HK-2 (cell line): ENCODE results near the gene MAPKAP1.

Experiments used
- DNase-seq: peaks from one replicate; pipeline ENCODE4 v3.0.0-alpha.2; 2018; ENCODE audit not compliant: unreplicated experiment

Gene MAPKAP1

GRCh38 chr9:125536167-125536772, 170.7 kb downstream of the MAPKAP1 start:
- no peak for DNase-seq

GRCh38 chr9:125534971-125535701, 171.9 kb downstream of the MAPKAP1 start:
- no peak for DNase-seq

- DNase-seq = no peak
These were observed 174.0 kb downstream of the MAPKAP1 start for GRCh38 chr9:125532812-125533594.

GRCh38 chr9:125532412-125532811, 174.6 kb downstream of the MAPKAP1 start:
- DNase-seq = no peak

- no peak for DNase-seq
These were observed 177.2 kb downstream of the MAPKAP1 start for GRCh38 chr9:125529589-125530515.

- no peak for DNase-seq
These were observed 177.9 kb downstream of the MAPKAP1 start for GRCh38 chr9:125529107-125529506.

- DNase-seq = no peak
These were observed 179.5 kb downstream of the MAPKAP1 start for GRCh38 chr9:125527471-125528002.

- DNase-seq = no peak
These were observed 180.9 kb downstream of the MAPKAP1 start for GRCh38 chr9:125525921-125526631.

GRCh38 chr9:125524583-125525355, 182.2 kb downstream of the MAPKAP1 start:
- no peak for DNase-seq

- DNase-seq = no peak
These were observed 183.3 kb downstream of the MAPKAP1 start for GRCh38 chr9:125523681-125524080.

- no peak for DNase-seq
These were observed 184.7 kb downstream of the MAPKAP1 start for GRCh38 chr9:125522328-125522725.

GRCh38 chr9:125521462-125522327, 185.3 kb downstream of the MAPKAP1 start:
- DNase-seq = peak; percentile 30

- DNase-seq = no peak
These were observed 187.3 kb downstream of the MAPKAP1 start for GRCh38 chr9:125519734-125520133.

GRCh38 chr9:125517577-125517976, 189.4 kb downstream of the MAPKAP1 start:
- DNase-seq = no peak

- DNase-seq = no peak
These were observed 190.7 kb downstream of the MAPKAP1 start for GRCh38 chr9:125515983-125516940.

- DNase-seq = no peak
These were observed 191.7 kb downstream of the MAPKAP1 start for GRCh38 chr9:125515281-125515680.

- DNase-seq = no peak
These were observed 192.5 kb downstream of the MAPKAP1 start for GRCh38 chr9:125514468-125514867.
